Vagina (tissue), 2 donors: ENCODE measurements around the gene TSPAN13.

Experiments
- CTCF ChIP-seq, 3 experiments: fragments of 450-650 bp in 2 of 3; fragments of 200-600 bp in 1 of 3; sonication (generic) in 1 of 3; IDR thresholded peaks; one replicate each; pipeline ENCODE4 v1.5.1; 2017 to 2019; ENCODE audit warnings: antibody characterized with exemption in 3 of 3, mild to moderate bottlenecking in 2 of 3, moderate library complexity in 2 of 3
- POLR2A ChIP-seq, 2 donors: fragments of 450-650 bp; IDR thresholded peaks; one replicate each; pipeline ENCODE4 v1.6.1; 2017; ENCODE audit warnings: antibody characterized with exemption in 2 of 2, mild to moderate bottlenecking in 2 of 2, moderate library complexity in 2 of 2

GRCh38 chr7:16755397-16755796, 1.8 kb downstream of the TSPAN13 start:
- TF ChIP-seq CTCF (IDR thresholded peaks at IDR 0.05) (no peak), POLR2A (IDR thresholded peaks at IDR 0.05) (no peak)
